Stimulated activated CD8-positive, alpha-beta memory T cell treated with anti-CD3 and anti-CD28 coated beads, Interleukin-4, amount 100 ng/mL, for 4 hours (primary cell): Measurements from ENCODE around the gene GPR158.

Experiments used
- DNase-seq, 2 donors: peaks; one replicate each; pipeline ENCODE4 v3.0.0-alpha.2; 2020; ENCODE audit warnings: low read depth in 2 of 2, low spot score in 1 of 2

The GPR158 gene

GRCh38 chr10:25388862-25389206 lies 214.0 kb downstream of the GPR158 start:
- DNase-seq: no peak

GRCh38 chr10:25390733-25391132 lies 215.9 kb downstream of the GPR158 start:
- DNase-seq: no peak

GRCh38 chr10:25392132-25392531 lies 217.3 kb downstream of the GPR158 start:
- no peak for DNase-seq

GRCh38 chr10:25393621-25394020 lies 218.8 kb downstream of the GPR158 start:
- DNase-seq: no peak

GRCh38 chr10:25398680-25399079 lies 223.9 kb downstream of the GPR158 start:
- DNase-seq: no peak

GRCh38 chr10:25405871-25406270 lies 231.1 kb downstream of the GPR158 start:
- DNase-seq: no peak

- no peak for DNase-seq
Observed at GRCh38 chr10:25417611-25418010, 242.8 kb downstream of the GPR158 start.

GRCh38 chr10:25425776-25426175 lies 251.0 kb downstream of the GPR158 start:
- DNase-seq: no peak

GRCh38 chr10:25436431-25436830 lies 261.6 kb downstream of the GPR158 start:
- no peak for DNase-seq

- no peak for DNase-seq
Observed at GRCh38 chr10:25441270-25441669, 266.5 kb downstream of the GPR158 start.

- no peak for DNase-seq
Observed at GRCh38 chr10:25444266-25444665, 269.5 kb downstream of the GPR158 start.

GRCh38 chr10:25451401-25451800 lies 276.6 kb downstream of the GPR158 start:
- no peak for DNase-seq

- DNase-seq: no peak
Observed at GRCh38 chr10:25453619-25454018, 278.8 kb downstream of the GPR158 start.

GRCh38 chr10:25455980-25456567 lies 281.3 kb downstream of the GPR158 start:
- DNase-seq: no peak

GRCh38 chr10:25457552-25457951 lies 282.8 kb downstream of the GPR158 start:
- no peak for DNase-seq

- no peak for DNase-seq
Observed at GRCh38 chr10:25465582-25466372, 291.0 kb downstream of the GPR158 start.

- DNase-seq: no peak
Observed at GRCh38 chr10:25467881-25468280, 293.1 kb downstream of the GPR158 start.

GRCh38 chr10:25481467-25481866 lies 306.7 kb downstream of the GPR158 start:
- DNase-seq: no peak

- no peak for DNase-seq
Observed at GRCh38 chr10:25483999-25484398, 309.2 kb downstream of the GPR158 start.

GRCh38 chr10:25487266-25487665 lies 312.5 kb downstream of the GPR158 start:
- DNase-seq: no peak

- DNase-seq: no peak
Observed at GRCh38 chr10:25492040-25492439, 317.2 kb downstream of the GPR158 start.

- DNase-seq: no peak
Observed at GRCh38 chr10:25492680-25493079, 317.9 kb downstream of the GPR158 start.
